ENCODE results near the gene COL23A1. TPM values are rescaled to one million over a fixed set of nuclear protein-coding genes. Genes with fewer than 3 reads are reported as not detected.

Gene COL23A1
- total RNA-seq, 1 experiment from 2014 or later = 5.7 TPM

- Histone ChIP-seq H3K4me1 (ENCODE audit: low read length) (no peaks in the 10 kb centered on the region), H3K36me3 (ENCODE audit: insufficient read depth, low read length) (no peaks in the 10 kb centered on the region), H3K4me2 (ENCODE audit: low read depth, low read length, poor library complexity, severe bottlenecking) (no peak overlapping the region), H3K9me2 (replicated peaks; ENCODE audit: insufficient read depth, low read length) (no peaks in the 10 kb centered on the region), H3K27ac (ENCODE audit: low read length) (no peak overlapping the region), H3K27me3 (ENCODE audit: low read length) (no peaks in the 10 kb centered on the region), H2AFZ (ENCODE audit: low read length) (no peak overlapping the region), H3K4me3 (ENCODE audit: low read length) (no peak overlapping the region), H3K9ac (ENCODE audit: low read length) (no peak overlapping the region), H3K79me2 (ENCODE audit: low read length) (no peaks in the 10 kb centered on the region), H3K9me3 (ENCODE audit: low read length) (peaks cover 4% of the 10 kb centered on the region; the same call in 1 of the 2 replicates), H4K20me1 (ENCODE audit: insufficient read depth, low read depth, low read length) (no peaks in the 10 kb centered on the region)
- no peak for DNase-seq
These were observed 17.6 kb downstream of the COL23A1 start for GRCh38 chr5:178572617-178573016.

- H3K79me2 ChIP-seq (ENCODE audit: low read length) = no peaks in the 10 kb centered on the region
- H3K27me3 ChIP-seq (ENCODE audit: low read length) = no peaks in the 10 kb centered on the region
- no peak overlapping the region for H3K4me3 ChIP-seq (ENCODE audit: low read length)
- H3K27ac ChIP-seq (ENCODE audit: low read length) = no peak overlapping the region
- no peak overlapping the region for H3K9ac ChIP-seq (ENCODE audit: low read length)
- no peaks in the 10 kb centered on the region for H3K4me1 ChIP-seq (ENCODE audit: low read length)
- H3K9me3 ChIP-seq (ENCODE audit: low read length) = peaks cover 4% of the 10 kb centered on the region; the same call in 1 of the 2 replicates
- no peaks in the 10 kb centered on the region for H4K20me1 ChIP-seq (ENCODE audit: insufficient read depth, low read depth, low read length)
- no peak overlapping the region for H3K4me2 ChIP-seq (ENCODE audit: low read depth, low read length, poor library complexity, severe bottlenecking)
- no peak overlapping the region for H2AFZ ChIP-seq (ENCODE audit: low read length)
- no peaks in the 10 kb centered on the region for H3K36me3 ChIP-seq (ENCODE audit: insufficient read depth, low read length)
- no peaks in the 10 kb centered on the region for H3K9me2 ChIP-seq (replicated peaks; ENCODE audit: insufficient read depth, low read length)
- no peak for DNase-seq
These were observed 20.7 kb downstream of the COL23A1 start for GRCh38 chr5:178569485-178569884.

- no peaks in the 10 kb centered on the region for H3K9me2 ChIP-seq (replicated peaks; ENCODE audit: insufficient read depth, low read length)
- no peaks in the 10 kb centered on the region for H3K27me3 ChIP-seq (ENCODE audit: low read length)
- H2AFZ ChIP-seq (ENCODE audit: low read length) = no peak overlapping the region
- H3K4me3 ChIP-seq (ENCODE audit: low read length) = no peak overlapping the region
- no peaks in the 10 kb centered on the region for H3K9me3 ChIP-seq (ENCODE audit: low read length)
- H4K20me1 ChIP-seq (ENCODE audit: insufficient read depth, low read depth, low read length) = no peaks in the 10 kb centered on the region
- H3K79me2 ChIP-seq (ENCODE audit: low read length) = no peaks in the 10 kb centered on the region
- no peak overlapping the region for H3K27ac ChIP-seq (ENCODE audit: low read length)
- no peak for DNase-seq
- no peaks in the 10 kb centered on the region for H3K4me1 ChIP-seq (ENCODE audit: low read length)
- H3K4me2 ChIP-seq (ENCODE audit: low read depth, low read length, poor library complexity, severe bottlenecking) = no peak overlapping the region
- H3K36me3 ChIP-seq (ENCODE audit: insufficient read depth, low read length) = no peaks in the 10 kb centered on the region
- no peak overlapping the region for H3K9ac ChIP-seq (ENCODE audit: low read length)
These were observed 25.2 kb downstream of the COL23A1 start for GRCh38 chr5:178564811-178565550.

- DNase-seq = no peak
- H4K20me1 ChIP-seq (ENCODE audit: insufficient read depth, low read depth, low read length) = no peaks in the 10 kb centered on the region
- no peaks in the 10 kb centered on the region for H3K9me2 ChIP-seq (replicated peaks; ENCODE audit: insufficient read depth, low read length)
- no peaks in the 10 kb centered on the region for H3K9me3 ChIP-seq (ENCODE audit: low read length)
- H3K9ac ChIP-seq (ENCODE audit: low read length) = no peak overlapping the region
- no peak overlapping the region for H2AFZ ChIP-seq (ENCODE audit: low read length)
- H3K27ac ChIP-seq (ENCODE audit: low read length) = no peak overlapping the region
- no peaks in the 10 kb centered on the region for H3K36me3 ChIP-seq (ENCODE audit: insufficient read depth, low read length)
- no peaks in the 10 kb centered on the region for H3K79me2 ChIP-seq (ENCODE audit: low read length)
- no peak overlapping the region for H3K4me2 ChIP-seq (ENCODE audit: low read depth, low read length, poor library complexity, severe bottlenecking)
- H3K4me1 ChIP-seq (ENCODE audit: low read length) = no peaks in the 10 kb centered on the region
- no peak overlapping the region for H3K4me3 ChIP-seq (ENCODE audit: low read length)
- H3K27me3 ChIP-seq (ENCODE audit: low read length) = no peaks in the 10 kb centered on the region
These were observed 25.8 kb downstream of the COL23A1 start for GRCh38 chr5:178564397-178564796.

- no peak overlapping the region for H3K4me2 ChIP-seq (ENCODE audit: low read depth, low read length, poor library complexity, severe bottlenecking)
- no peaks in the 10 kb centered on the region for H3K9me3 ChIP-seq (ENCODE audit: low read length)
- H2AFZ ChIP-seq (ENCODE audit: low read length) = no peak overlapping the region
- H3K27ac ChIP-seq (ENCODE audit: low read length) = no peak overlapping the region
- H3K27me3 ChIP-seq (ENCODE audit: low read length) = no peaks in the 10 kb centered on the region
- H3K4me1 ChIP-seq (ENCODE audit: low read length) = no peaks in the 10 kb centered on the region
- no peak overlapping the region for H3K4me3 ChIP-seq (ENCODE audit: low read length)
- DNase-seq = no peak
- H3K9me2 ChIP-seq (replicated peaks; ENCODE audit: insufficient read depth, low read length) = no peaks in the 10 kb centered on the region
- no peaks in the 10 kb centered on the region for H3K36me3 ChIP-seq (ENCODE audit: insufficient read depth, low read length)
- no peak overlapping the region for H3K9ac ChIP-seq (ENCODE audit: low read length)
- no peaks in the 10 kb centered on the region for H3K79me2 ChIP-seq (ENCODE audit: low read length)
- H4K20me1 ChIP-seq (ENCODE audit: insufficient read depth, low read depth, low read length) = no peaks in the 10 kb centered on the region
These were observed 26.6 kb downstream of the COL23A1 start for GRCh38 chr5:178563621-178564020.

GRCh38 chr5:178561746-178562264, 28.4 kb downstream of the COL23A1 start:
- Histone ChIP-seq H3K4me1 (ENCODE audit: low read length) (no peaks in the 10 kb centered on the region), H3K36me3 (ENCODE audit: insufficient read depth, low read length) (no peaks in the 10 kb centered on the region), H3K4me2 (ENCODE audit: low read depth, low read length, poor library complexity, severe bottlenecking) (no peak overlapping the region), H3K27ac (ENCODE audit: low read length) (no peak overlapping the region), H3K27me3 (ENCODE audit: low read length) (no peaks in the 10 kb centered on the region), H2AFZ (ENCODE audit: low read length) (no peak overlapping the region), H3K4me3 (ENCODE audit: low read length) (no peak overlapping the region), H3K79me2 (ENCODE audit: low read length) (no peaks in the 10 kb centered on the region), H3K9me2 (replicated peaks; ENCODE audit: insufficient read depth, low read length) (no peaks in the 10 kb centered on the region), H4K20me1 (ENCODE audit: insufficient read depth, low read depth, low read length) (no peaks in the 10 kb centered on the region), H3K9ac (ENCODE audit: low read length) (no peak overlapping the region), H3K9me3 (ENCODE audit: low read length) (no peaks in the 10 kb centered on the region)
- DNase-seq = no peak

- no peak for DNase-seq
- no peaks in the 10 kb centered on the region for H3K27me3 ChIP-seq (ENCODE audit: low read length)
- no peaks in the 10 kb centered on the region for H3K9me2 ChIP-seq (replicated peaks; ENCODE audit: insufficient read depth, low read length)
- H3K36me3 ChIP-seq (ENCODE audit: insufficient read depth, low read length) = no peaks in the 10 kb centered on the region
- H2AFZ ChIP-seq (ENCODE audit: low read length) = no peak overlapping the region
- H4K20me1 ChIP-seq (ENCODE audit: insufficient read depth, low read depth, low read length) = no peaks in the 10 kb centered on the region
- no peaks in the 10 kb centered on the region for H3K4me1 ChIP-seq (ENCODE audit: low read length)
- no peak overlapping the region for H3K4me2 ChIP-seq (ENCODE audit: low read depth, low read length, poor library complexity, severe bottlenecking)
- no peaks in the 10 kb centered on the region for H3K79me2 ChIP-seq (ENCODE audit: low read length)
- no peak overlapping the region for H3K27ac ChIP-seq (ENCODE audit: low read length)
- H3K9me3 ChIP-seq (ENCODE audit: low read length) = no peaks in the 10 kb centered on the region
- H3K4me3 ChIP-seq (ENCODE audit: low read length) = no peak overlapping the region
- H3K9ac ChIP-seq (ENCODE audit: low read length) = no peak overlapping the region
These were observed 29.3 kb downstream of the COL23A1 start for GRCh38 chr5:178560911-178561310.

GRCh38 chr5:178557416-178557815, 32.8 kb downstream of the COL23A1 start:
- Histone ChIP-seq H3K4me1 (ENCODE audit: low read length) (no peaks in the 10 kb centered on the region), H3K9ac (ENCODE audit: low read length) (no peak overlapping the region), H3K4me3 (ENCODE audit: low read length) (no peak overlapping the region), H3K9me2 (replicated peaks; ENCODE audit: insufficient read depth, low read length) (no peaks in the 10 kb centered on the region), H3K27ac (ENCODE audit: low read length) (no peak overlapping the region), H3K36me3 (ENCODE audit: insufficient read depth, low read length) (no peaks in the 10 kb centered on the region), H4K20me1 (ENCODE audit: insufficient read depth, low read depth, low read length) (no peaks in the 10 kb centered on the region), H3K27me3 (ENCODE audit: low read length) (no peaks in the 10 kb centered on the region), H3K4me2 (ENCODE audit: low read depth, low read length, poor library complexity, severe bottlenecking) (no peak overlapping the region), H3K79me2 (ENCODE audit: low read length) (no peaks in the 10 kb centered on the region), H2AFZ (ENCODE audit: low read length) (no peak overlapping the region), H3K9me3 (ENCODE audit: low read length) (no peaks in the 10 kb centered on the region)
- no peak for DNase-seq
